ENCODE results near the gene CYP2B6. TPM values are rescaled to one million over a fixed set of nuclear protein-coding genes. Genes with fewer than 3 reads are reported as not detected.
"Not testable (repeated sequence)": the region's sequence is repeated elsewhere in the genome, so short reads cannot be mapped to it uniquely, and the experiment has no call there.

CYP2B6 gene
- total RNA-seq = not detected in 2 replicates

GRCh38 chr19:40990972-40991381, at the start of gene CYP2B6:
Gene CYP2B6 (plus strand): TSS chr19:40991282. CDS start chr19:40991306, 24 bp downstream.
- no peak for DNase-seq

GRCh38 chr19:40941481-40942219, 49.4 kb upstream of the CYP2B6 start:
- DNase-seq = no peak

GRCh38 chr19:40945645-40946044, 45.4 kb upstream of the CYP2B6 start:
- no peak for DNase-seq

GRCh38 chr19:40947114-40947513, 44.0 kb upstream of the CYP2B6 start:
- DNase-seq = no peak

- no peak for DNase-seq
These were observed 43.5 kb upstream of the CYP2B6 start for GRCh38 chr19:40947573-40947972.

GRCh38 chr19:40948580-40949299, 42.3 kb upstream of the CYP2B6 start:
- no peak for DNase-seq

- DNase-seq = peak; percentile 9
These were observed 36.5 kb upstream of the CYP2B6 start for GRCh38 chr19:40954573-40954972.

- no peak for DNase-seq
These were observed 31.7 kb upstream of the CYP2B6 start for GRCh38 chr19:40959338-40959737.

- no peak for DNase-seq
These were observed 30.9 kb upstream of the CYP2B6 start for GRCh38 chr19:40960062-40960685.

- no peak for DNase-seq
These were observed 30.3 kb upstream of the CYP2B6 start for GRCh38 chr19:40960780-40961179.

- DNase-seq = no peak
These were observed 28.6 kb upstream of the CYP2B6 start for GRCh38 chr19:40962460-40962961.

- not testable (repeated sequence) for DNase-seq
These were observed 26.7 kb upstream of the CYP2B6 start for GRCh38 chr19:40964361-40964760.

GRCh38 chr19:40965351-40965750, 25.7 kb upstream of the CYP2B6 start:
- DNase-seq = not testable (repeated sequence)

GRCh38 chr19:40966591-40966990, 24.5 kb upstream of the CYP2B6 start:
- DNase-seq = not testable (repeated sequence)

GRCh38 chr19:40968065-40968464, 23.0 kb upstream of the CYP2B6 start:
- DNase-seq = not testable (repeated sequence)

- DNase-seq = not testable (repeated sequence)
These were observed 21.4 kb upstream of the CYP2B6 start for GRCh38 chr19:40969721-40970120.

GRCh38 chr19:40970396-40971345, 20.4 kb upstream of the CYP2B6 start:
- DNase-seq = not testable (repeated sequence)

- peak; percentile 91 for DNase-seq
These were observed 16.4 kb upstream of the CYP2B6 start for GRCh38 chr19:40974633-40975037.

GRCh38 chr19:40976134-40976533, 14.9 kb upstream of the CYP2B6 start:
- no peak for DNase-seq

GRCh38 chr19:40976724-40977123, 14.4 kb upstream of the CYP2B6 start:
- DNase-seq = no peak

GRCh38 chr19:40979759-40980158, 11.3 kb upstream of the CYP2B6 start:
- not testable (repeated sequence) for DNase-seq

All from dermis blood vessel endothelial cell (primary cell).